ACC112 (cell line): ENCODE measurements around the gene TPP2.

ENCODE experiments used
- H2AFZ ChIP-seq: fragments of 200-600 bp; sonication (generic); one replicate; pipeline ENCODE4 v1.6.0; 2017; ENCODE audit warnings: antibody characterized with exemption, low read length; ENCODE audit not compliant: unreplicated experiment
- H3K27ac ChIP-seq: fragments of 200-600 bp; sonication (generic); 2 replicates; pipeline ENCODE4 v1.5.1; 2014; ENCODE audit warnings: low read depth, mild to moderate bottlenecking, antibody characterized with exemption, low read length, moderate library complexity
- H3K27me3 ChIP-seq: fragments of 200-600 bp; sonication (generic); 2 replicates; pipeline ENCODE4 v1.6.1; 2014; ENCODE audit warnings: mild to moderate bottlenecking, antibody characterized with exemption, low read length, moderate library complexity, mixed read lengths; ENCODE audit not compliant: insufficient read depth
- H3K36me3 ChIP-seq: fragments of 200-600 bp; sonication (generic); 2 replicates; pipeline ENCODE4 v1.6.1; 2016; ENCODE audit warnings: mild to moderate bottlenecking, antibody characterized with exemption, low read length, moderate library complexity, mixed read lengths; ENCODE audit not compliant: insufficient read depth
- H3K4me1 ChIP-seq: fragments of 200-600 bp; sonication (generic); one replicate; pipeline ENCODE4 v1.6.1; 2016; ENCODE audit warnings: low read length, mixed read lengths; ENCODE audit not compliant: insufficient read depth, unreplicated experiment, control insufficient read depth
- H3K4me3 ChIP-seq: fragments of 200-600 bp; sonication (generic); 2 replicates; pipeline ENCODE4 v1.5.1; 2014; ENCODE audit warnings: mild to moderate bottlenecking, low read depth, low read length
- H3K79me2 ChIP-seq: fragments of 200-600 bp; sonication (generic); one replicate; pipeline ENCODE4 v1.6.0; 2016; ENCODE audit warnings: low read length; ENCODE audit not compliant: control insufficient read depth, unreplicated experiment, insufficient read depth

Gene TPP2

DNA sequence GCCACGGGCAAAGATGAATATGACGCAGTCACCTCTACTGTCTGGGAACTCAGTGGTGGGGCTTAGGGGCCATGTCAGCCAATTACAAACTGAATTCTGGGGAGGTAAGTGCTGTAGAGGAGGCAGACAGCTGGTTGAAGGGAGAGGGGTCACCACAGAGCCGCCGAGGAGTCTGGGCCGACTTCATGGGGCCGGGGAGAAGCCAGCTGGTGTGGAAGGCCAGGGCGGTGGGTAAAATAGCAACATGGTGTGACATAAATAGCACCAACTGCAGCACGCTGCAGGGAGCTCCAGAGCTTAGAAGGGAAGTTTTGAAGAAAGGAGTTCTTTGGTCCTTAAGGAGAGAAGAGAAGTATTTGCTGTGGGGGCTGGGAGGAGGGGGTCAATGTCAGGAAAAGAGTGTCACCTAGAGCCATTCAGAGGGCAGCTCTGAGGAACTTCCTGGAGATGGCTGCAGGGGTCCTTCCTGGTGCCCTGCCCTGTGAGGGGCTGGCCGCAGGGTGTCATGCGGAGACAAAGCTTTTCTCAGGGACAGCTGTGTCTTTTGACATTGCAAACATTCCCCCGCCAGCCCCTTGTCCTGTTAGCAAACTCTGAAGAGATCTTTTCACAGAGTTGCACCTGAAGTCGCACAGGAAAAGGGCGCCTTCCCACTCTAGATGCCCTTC, 91.7 kb downstream of the TPP2 start:
- Histone ChIP-seq H2AFZ (no peak overlapping the region), H3K79me2 (no peaks in the 10 kb centered on the region), H3K4me1 (peaks cover 6% of the 10 kb centered on the region), H3K36me3 (no peaks in the 10 kb centered on the region), H3K4me3 (no peak overlapping the region), H3K27ac (no peak overlapping the region), H3K27me3 (no peaks in the 10 kb centered on the region)

DNA sequence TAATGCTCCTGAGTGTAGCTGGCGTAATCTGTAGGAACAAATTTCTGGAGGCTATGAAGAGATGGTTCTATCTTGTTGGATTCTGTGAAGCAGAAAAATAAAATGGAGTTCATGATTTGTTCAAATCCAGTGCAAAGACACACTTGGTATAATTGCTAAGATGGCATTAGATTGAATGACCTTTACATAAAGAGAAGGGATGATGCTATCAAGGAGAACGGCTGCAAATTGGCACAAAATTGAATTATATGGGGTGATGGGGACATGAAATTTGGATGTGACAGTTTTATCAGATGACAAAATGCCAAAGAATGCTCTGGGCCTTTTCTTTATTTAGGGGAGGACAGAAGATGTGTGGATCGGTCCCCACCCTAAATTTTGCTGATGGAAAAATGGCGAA, 94.1 kb downstream of the TPP2 start:
- Histone ChIP-seq H3K79me2 (no peaks in the 10 kb centered on the region), H2AFZ (no peak overlapping the region), H3K4me3 (no peak overlapping the region), H3K27me3 (no peaks in the 10 kb centered on the region), H3K36me3 (no peaks in the 10 kb centered on the region), H3K4me1 (peaks cover 15% of the 10 kb centered on the region), H3K27ac (no peak overlapping the region)

DNA sequence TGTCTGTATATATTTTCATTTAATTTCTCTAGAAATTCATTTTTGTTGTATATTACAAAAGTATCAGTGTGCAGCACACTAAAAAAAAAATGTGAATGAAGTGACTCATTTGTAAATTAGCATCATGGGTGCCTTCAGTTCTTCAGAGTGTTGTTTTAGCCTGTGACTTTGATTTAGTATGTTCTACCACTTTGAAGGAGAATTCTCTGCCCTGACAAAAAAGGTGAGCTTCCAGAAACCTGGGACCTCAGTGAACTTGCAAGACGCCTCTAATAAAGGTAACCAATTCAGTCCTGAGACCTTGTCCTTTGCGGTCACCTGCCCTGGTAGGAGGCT, 95.7 kb downstream of the TPP2 start:
- H3K4me1 ChIP-seq: peaks cover 15% of the 10 kb centered on the region
- H3K4me3 ChIP-seq: no peak overlapping the region
- H2AFZ ChIP-seq: no peak overlapping the region
- no peaks in the 10 kb centered on the region for H3K27me3 ChIP-seq
- H3K27ac ChIP-seq: no peak overlapping the region
- H3K79me2 ChIP-seq: no peaks in the 10 kb centered on the region
- no peaks in the 10 kb centered on the region for H3K36me3 ChIP-seq

DNA sequence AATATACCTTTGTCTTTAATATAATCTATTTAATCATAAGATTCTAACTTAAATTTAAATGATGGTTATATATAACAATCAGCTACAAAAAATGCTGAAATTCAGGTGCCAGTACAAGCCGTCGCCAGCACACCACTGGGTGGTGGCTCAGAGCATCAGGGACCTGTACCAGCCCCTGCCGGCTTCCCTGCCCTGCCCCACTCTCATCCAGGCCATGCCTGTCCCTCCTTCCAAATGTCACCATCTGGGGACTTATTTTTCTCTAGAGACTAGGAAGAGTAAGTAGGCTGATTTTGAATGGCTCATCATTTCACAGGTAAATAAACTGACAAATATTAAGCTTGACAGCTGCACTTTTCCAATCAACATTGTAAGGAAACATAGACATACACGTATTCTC, 96.5 kb downstream of the TPP2 start:
- no peak overlapping the region for H3K4me3 ChIP-seq
- peaks cover 15% of the 10 kb centered on the region for H3K4me1 ChIP-seq
- no peaks in the 10 kb centered on the region for H3K36me3 ChIP-seq
- H3K79me2 ChIP-seq: no peaks in the 10 kb centered on the region
- H2AFZ ChIP-seq: no peak overlapping the region
- no peaks in the 10 kb centered on the region for H3K27me3 ChIP-seq
- no peak overlapping the region for H3K27ac ChIP-seq

DNA sequence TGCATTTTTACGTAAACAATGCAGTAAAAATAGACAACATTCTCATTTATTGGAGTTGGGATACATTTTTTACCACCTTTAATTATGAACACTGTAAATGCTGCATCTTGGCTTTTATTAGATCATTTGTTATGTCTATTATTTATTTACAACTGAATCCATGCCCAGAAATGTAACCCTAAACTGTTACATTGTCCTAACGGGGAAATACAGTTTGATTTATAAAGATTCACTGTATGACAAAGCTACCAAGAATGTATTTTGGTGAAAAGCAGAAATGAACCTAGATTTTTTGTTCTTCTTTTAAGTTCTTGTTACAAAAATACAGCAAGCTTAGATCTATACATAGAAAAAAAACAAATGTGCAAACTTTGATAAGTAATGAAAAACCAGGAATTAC, 97.0 kb downstream of the TPP2 start:
- H3K4me1 ChIP-seq: peaks cover 15% of the 10 kb centered on the region
- H2AFZ ChIP-seq: no peak overlapping the region
- no peak overlapping the region for H3K4me3 ChIP-seq
- no peaks in the 10 kb centered on the region for H3K36me3 ChIP-seq
- H3K79me2 ChIP-seq: no peaks in the 10 kb centered on the region
- H3K27ac ChIP-seq: no peak overlapping the region
- H3K27me3 ChIP-seq: no peaks in the 10 kb centered on the region

DNA sequence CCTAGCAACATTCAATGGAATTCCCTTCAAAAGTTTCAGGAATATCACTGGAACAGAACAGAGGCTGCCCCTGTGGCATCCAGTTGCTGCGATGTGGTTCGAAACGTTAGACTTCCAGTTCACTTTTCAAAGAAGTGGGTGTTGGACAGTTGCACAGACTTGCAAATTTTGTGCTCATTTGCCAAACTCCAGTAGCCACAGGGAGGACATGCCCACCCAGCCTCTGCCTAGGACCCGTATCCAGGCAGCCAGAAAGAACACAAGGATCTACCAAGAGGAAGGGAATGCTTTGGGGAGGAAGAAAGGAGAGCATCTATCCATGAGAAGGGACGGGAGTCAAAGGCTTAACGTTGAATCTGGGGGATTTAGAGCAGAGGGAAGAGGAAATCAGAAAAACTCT, 98.2 kb downstream of the TPP2 start, which contains the start of gene METTL21C:
METTL21C (minus strand) TSS at position 108 of the 400 bp plus-strand sequence. CDS start 546 bp downstream, outside the sequence.
- Histone ChIP-seq H3K79me2 (no peaks in the 10 kb centered on the region), H3K4me3 (no peak within 1 kb of the TSS), H3K36me3 (no peaks in the 10 kb centered on the region), H2AFZ (no peak within 1 kb of the TSS), H3K4me1 (peaks cover 24% of the 10 kb centered on the region), H3K27me3 (no peaks in the 10 kb centered on the region), H3K27ac (no peak within 1 kb of the TSS)

DNA sequence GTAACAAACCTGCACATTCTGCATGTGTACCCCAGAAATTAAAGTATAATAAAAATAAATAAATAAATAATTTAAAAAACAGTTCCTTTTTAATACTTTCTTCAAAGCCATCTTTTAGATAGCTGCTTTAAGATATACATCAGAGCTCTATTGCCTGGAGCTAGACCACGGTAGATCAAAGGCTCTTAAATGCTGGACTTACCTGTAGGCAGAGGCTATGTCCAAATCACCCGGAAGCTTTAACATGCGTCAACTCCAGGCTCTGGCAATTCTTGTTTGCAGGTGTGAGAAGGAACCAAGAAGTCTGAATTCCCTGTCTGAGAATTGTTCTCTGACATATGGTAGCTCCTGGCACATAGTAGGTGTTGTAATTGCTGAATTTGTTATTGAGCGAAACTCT, 99.7 kb downstream of the TPP2 start:
- Histone ChIP-seq H2AFZ (no peak overlapping the region), H3K36me3 (no peaks in the 10 kb centered on the region), H3K27me3 (no peaks in the 10 kb centered on the region), H3K79me2 (no peaks in the 10 kb centered on the region), H3K4me1 (peaks cover 34% of the 10 kb centered on the region), H3K4me3 (no peak overlapping the region), H3K27ac (no peak overlapping the region)

DNA sequence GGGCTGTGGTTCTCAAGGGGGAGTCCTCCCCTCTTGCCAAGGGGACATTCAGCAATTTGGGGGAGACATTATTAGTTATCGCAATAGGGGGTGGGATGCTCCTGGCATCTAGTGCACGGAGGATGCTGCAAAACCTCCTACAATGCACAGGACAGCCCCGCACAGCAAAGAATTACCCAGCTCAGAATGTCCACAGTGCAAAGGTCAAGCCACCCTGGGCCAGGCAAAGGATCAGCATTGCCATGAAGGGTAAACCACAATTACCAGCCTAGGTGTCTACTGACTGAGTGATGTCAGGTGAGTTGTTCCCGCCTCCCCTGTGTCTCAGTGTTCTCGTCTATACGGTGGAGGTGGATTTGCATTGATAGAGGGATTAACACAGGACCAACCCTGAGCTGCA, 100.5 kb downstream of the TPP2 start:
- Histone ChIP-seq H3K36me3 (no peaks in the 10 kb centered on the region), H3K4me1 (peaks cover 34% of the 10 kb centered on the region), H3K79me2 (no peaks in the 10 kb centered on the region), H2AFZ (no peak overlapping the region), H3K27ac (no peak overlapping the region), H3K4me3 (no peak overlapping the region), H3K27me3 (no peaks in the 10 kb centered on the region)

DNA sequence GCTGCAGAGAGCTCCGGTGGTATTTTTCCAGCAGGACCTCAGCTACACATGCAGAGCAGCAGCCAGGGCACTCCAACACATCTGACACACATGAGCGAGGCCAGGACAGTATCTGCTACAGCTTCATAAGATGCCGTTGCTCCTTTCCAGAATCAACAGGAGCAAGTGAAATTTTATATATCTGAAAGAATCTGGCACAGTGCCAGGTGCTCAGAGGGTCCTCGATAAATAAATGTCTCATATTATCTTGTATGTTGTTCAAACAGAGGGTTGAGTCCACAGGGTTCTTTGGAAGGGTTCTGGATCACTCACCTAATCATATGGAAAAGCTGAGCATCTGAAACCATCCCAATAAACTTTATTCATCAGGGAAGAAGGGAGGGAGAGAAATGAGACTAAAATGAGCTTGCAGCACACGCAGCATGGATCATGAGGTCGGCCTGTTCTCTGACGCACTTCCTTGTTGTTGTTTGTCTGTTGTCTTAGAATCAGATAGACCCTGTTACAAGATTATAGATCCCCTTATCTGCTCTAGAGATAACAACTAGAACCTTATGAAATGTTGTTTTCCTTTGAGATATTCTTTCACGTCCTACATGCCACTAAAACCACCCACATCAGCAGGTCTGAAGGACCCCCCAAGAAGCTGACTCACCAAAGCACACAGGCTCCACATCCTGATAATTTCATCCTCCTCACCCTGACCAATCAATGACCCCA, 101.3 kb downstream of the TPP2 start:
- Histone ChIP-seq H3K36me3 (no peaks in the 10 kb centered on the region), H2AFZ (no peak overlapping the region), H3K4me1 (peaks cover 31% of the 10 kb centered on the region), H3K79me2 (no peaks in the 10 kb centered on the region), H3K4me3 (no peak overlapping the region), H3K27ac (no peak overlapping the region), H3K27me3 (no peaks in the 10 kb centered on the region)

DNA sequence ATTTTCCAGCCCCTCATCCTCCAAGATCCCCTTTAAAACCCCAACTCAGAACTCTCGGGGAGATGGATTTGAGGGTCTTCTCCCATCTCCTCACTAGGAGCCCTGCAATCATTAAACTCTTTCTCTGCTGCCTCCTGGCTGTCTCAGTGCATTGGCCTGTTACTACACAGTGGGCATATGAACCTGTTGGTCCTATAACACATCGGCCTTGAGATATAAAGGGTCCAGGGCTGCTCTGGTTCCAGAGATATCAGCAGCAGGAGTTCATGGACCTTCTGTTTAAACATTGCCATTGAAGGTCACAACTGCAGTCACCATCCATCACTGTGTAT, 101.8 kb downstream of the TPP2 start:
- H3K79me2 ChIP-seq: no peaks in the 10 kb centered on the region
- H3K4me1 ChIP-seq: peaks cover 32% of the 10 kb centered on the region
- H3K27ac ChIP-seq: no peak overlapping the region
- H3K4me3 ChIP-seq: no peak overlapping the region
- H3K27me3 ChIP-seq: no peaks in the 10 kb centered on the region
- no peak overlapping the region for H2AFZ ChIP-seq
- no peaks in the 10 kb centered on the region for H3K36me3 ChIP-seq

DNA sequence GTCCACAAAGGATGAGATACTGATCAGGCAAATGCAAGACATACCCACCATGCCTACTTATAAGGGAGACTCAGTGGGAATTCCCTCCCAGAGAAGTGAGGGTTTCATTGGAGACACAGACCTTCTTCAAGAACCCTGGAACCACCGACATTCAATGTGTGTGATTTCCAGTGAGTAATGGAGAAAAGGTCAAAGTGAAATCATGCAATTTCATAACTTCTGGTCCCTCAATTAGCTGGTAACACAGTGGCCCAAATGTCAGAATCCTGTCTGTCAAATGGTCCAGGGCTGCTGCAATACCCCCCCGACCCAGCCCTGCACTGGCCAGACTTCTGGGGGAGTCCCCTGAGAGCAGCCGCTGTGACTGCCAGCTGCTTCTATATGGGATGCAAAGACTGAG, 102.7 kb downstream of the TPP2 start:
- Histone ChIP-seq H3K27ac (no peak overlapping the region), H3K4me3 (no peak overlapping the region), H3K79me2 (no peaks in the 10 kb centered on the region), H2AFZ (no peak overlapping the region), H3K27me3 (no peaks in the 10 kb centered on the region), H3K36me3 (no peaks in the 10 kb centered on the region), H3K4me1 (peaks cover 33% of the 10 kb centered on the region)
